Activated T-cell treated with anti-CD3 and anti-CD28 coated beads for 1 hour (primary cell): ENCODE data around the gene PLPP2.

Experiments used
- DNase-seq: peaks from one replicate; pipeline ENCODE4 v3.0.0-alpha.2; 2020; ENCODE audit warnings: low read depth

PLPP2 gene

GRCh38 chr19:291006-291521 lies at the start of gene PLPP2:
Gene PLPP2 (minus strand): TSS chr19:291403. CDS start chr19:291336, 67 bp downstream.
- DNase-seq, result no peak

- no peak for DNase-seq
Observed at GRCh38 chr19:340620-341385, 49.6 kb upstream of the PLPP2 start.

GRCh38 chr19:339262-339887 lies 48.2 kb upstream of the PLPP2 start:
- DNase-seq, result no peak

GRCh38 chr19:338421-338820 lies 47.2 kb upstream of the PLPP2 start:
- DNase-seq, result no peak

GRCh38 chr19:336067-336614 lies 44.9 kb upstream of the PLPP2 start:
- DNase-seq, result no peak

- DNase-seq, result no peak
Observed at GRCh38 chr19:335486-336066, 44.4 kb upstream of the PLPP2 start.

- DNase-seq, result no peak
Observed at GRCh38 chr19:335072-335471, 43.9 kb upstream of the PLPP2 start.

- no peak for DNase-seq
Observed at GRCh38 chr19:334296-335071, 43.3 kb upstream of the PLPP2 start.

- DNase-seq, result no peak
Observed at GRCh38 chr19:330503-330902, 39.3 kb upstream of the PLPP2 start.

GRCh38 chr19:329876-330275 lies 38.7 kb upstream of the PLPP2 start:
- no peak for DNase-seq

GRCh38 chr19:328025-328505 lies 36.9 kb upstream of the PLPP2 start:
- DNase-seq, result no peak

- no peak for DNase-seq
Observed at GRCh38 chr19:327291-328024, 36.3 kb upstream of the PLPP2 start.

- DNase-seq, result no peak
Observed at GRCh38 chr19:326871-327270, 35.7 kb upstream of the PLPP2 start.

GRCh38 chr19:325937-326565 lies 34.8 kb upstream of the PLPP2 start:
- no peak for DNase-seq

GRCh38 chr19:325173-325936 lies 34.2 kb upstream of the PLPP2 start:
- DNase-seq, result no peak

- DNase-seq, result no peak
Observed at GRCh38 chr19:324716-325115, 33.5 kb upstream of the PLPP2 start.

GRCh38 chr19:322616-323015 lies 31.4 kb upstream of the PLPP2 start:
- no peak for DNase-seq

- no peak for DNase-seq
Observed at GRCh38 chr19:318509-318774, 27.2 kb upstream of the PLPP2 start.

GRCh38 chr19:317710-318508 lies 26.7 kb upstream of the PLPP2 start:
- DNase-seq, result no peak
